Gastroesophageal sphincter (tissue), 3 donors: ENCODE results near the gene RFTN1.

ENCODE experiments used
- POLR2A ChIP-seq, 2 donors: fragments of 450-650 bp; IDR thresholded peaks; one replicate each; pipeline ENCODE4 v1.6.1; 2017; ENCODE audit warnings: antibody characterized with exemption in 2 of 2, mild to moderate bottlenecking in 2 of 2, moderate library complexity in 1 of 2
- TF ChIP-seq, protein P1 (sequence below), 4 experiments: fragments of 200-600 bp in 2 of 4; fragments of 450-650 bp in 2 of 4; sonication (generic) in 1 of 4; IDR thresholded peaks; one replicate each; pipeline ENCODE4 v1.5.1; 2017 to 2019; ENCODE audit warnings: antibody characterized with exemption in 4 of 4, mild to moderate bottlenecking in 2 of 4, moderate library complexity in 2 of 4

DNA sequence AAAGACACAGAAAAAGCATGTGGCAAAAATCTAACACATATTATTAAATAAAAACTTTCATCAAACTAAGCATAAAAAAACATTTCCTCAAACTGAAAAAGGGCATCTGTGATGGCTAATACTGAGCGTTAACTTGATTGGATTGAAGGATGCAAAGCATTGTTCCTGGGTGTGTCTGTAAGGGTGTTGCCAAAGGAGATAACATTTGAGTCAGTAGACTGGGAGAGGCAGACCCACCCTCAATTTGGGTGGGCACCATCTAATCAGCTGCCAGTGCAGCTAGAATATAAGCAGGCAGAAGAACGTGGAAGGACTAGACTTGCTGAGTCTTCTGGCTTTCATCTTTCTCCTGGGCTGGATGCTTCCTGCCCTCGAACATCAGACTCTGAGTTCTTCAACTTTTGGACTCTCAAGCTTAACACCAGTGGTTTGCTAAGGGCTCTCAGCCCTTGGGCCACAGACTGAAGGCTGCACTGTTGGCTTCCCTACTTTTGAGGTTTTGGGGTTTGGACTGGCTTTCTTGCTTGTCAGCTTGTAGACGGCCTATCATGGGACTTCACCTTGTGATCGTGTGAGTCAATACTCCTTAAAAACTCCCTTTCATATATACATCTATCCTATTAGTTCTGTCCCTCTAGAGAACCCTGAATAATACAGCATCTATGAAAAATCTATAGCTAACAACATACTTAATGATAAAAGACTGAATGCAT, 46.3 kb upstream of the RFTN1 start:
- no peak for TF ChIP-seq POLR2A (IDR thresholded peaks at IDR 0.05)
- TF ChIP-seq, protein P1, sequence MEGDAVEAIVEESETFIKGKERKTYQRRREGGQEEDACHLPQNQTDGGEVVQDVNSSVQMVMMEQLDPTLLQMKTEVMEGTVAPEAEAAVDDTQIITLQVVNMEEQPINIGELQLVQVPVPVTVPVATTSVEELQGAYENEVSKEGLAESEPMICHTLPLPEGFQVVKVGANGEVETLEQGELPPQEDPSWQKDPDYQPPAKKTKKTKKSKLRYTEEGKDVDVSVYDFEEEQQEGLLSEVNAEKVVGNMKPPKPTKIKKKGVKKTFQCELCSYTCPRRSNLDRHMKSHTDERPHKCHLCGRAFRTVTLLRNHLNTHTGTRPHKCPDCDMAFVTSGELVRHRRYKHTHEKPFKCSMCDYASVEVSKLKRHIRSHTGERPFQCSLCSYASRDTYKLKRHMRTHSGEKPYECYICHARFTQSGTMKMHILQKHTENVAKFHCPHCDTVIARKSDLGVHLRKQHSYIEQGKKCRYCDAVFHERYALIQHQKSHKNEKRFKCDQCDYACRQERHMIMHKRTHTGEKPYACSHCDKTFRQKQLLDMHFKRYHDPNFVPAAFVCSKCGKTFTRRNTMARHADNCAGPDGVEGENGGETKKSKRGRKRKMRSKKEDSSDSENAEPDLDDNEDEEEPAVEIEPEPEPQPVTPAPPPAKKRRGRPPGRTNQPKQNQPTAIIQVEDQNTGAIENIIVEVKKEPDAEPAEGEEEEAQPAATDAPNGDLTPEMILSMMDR (IDR thresholded peaks at IDR 0.05) = no peak
